Measurements from ENCODE around the gene PXN. TPM values are rescaled to one million over a fixed set of nuclear protein-coding genes. Genes with fewer than 3 reads are reported as not detected.

The PXN gene
- total RNA-seq, 1 experiment from 2014 or later, result 256 TPM

DNA sequence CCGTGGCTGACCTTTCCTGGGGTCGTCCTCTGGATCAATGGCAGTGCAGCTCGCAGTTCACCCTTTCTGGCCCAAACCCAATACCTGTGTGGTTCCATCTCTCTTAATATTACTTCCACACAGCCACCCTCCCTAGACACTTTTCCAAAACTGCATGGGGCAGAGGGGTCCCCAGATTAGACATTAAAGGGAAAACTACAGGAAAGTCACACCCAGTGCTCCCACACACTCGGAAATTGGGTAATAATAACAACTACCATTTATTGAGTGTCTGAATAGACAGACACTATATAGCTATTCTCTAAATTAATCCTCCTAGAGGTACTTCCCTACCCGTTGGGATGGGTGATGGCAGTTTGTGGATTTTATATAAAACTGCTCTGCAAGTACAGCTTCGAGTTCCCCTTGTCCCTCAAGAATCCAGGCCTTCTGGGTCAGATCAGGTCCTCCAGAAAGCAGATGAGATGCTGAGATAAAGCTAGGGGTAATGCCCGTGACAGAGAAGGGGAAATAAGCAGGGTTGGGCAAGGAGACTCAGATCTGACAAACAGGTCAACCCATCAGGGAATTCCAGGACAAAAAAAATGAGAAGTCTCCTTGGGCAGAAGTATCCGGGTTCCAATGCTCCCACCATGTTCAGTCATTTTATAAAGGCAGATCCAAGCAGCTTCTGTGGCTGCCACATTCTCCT is 795 bp upstream of the PXN start:
- intact Hi-C loops (cut with micrococcal nuclease), result loop anchor here (10.0 kb wide), 1 partner anchor 152 kb away; the partner anchor contains the start of gene RAB35
- no peak for DNase-seq (ENCODE audit: unreplicated experiment)
- ChIA-PET POLR2A (interaction anchor here (1.3 to 21.6 kb wide), 8 partner anchors 16 to 149 kb away, joined by 4 to 549 read pairs (median 166); partner anchors contain the start of genes RNU4-1, RNU4-2 and RPLP0), CTCF (interaction anchor here (0.5 to 15.6 kb wide), 14 partner anchors 9 to 165 kb away, joined by 3 to 454 read pairs (median 6); partner anchors contain the start of gene RPLP0)
- H3K27me3 Mint-ChIP-seq (ENCODE audit: insufficient read depth, unreplicated experiment), result no peaks in the 10 kb centered on the region
- H3K4me1 Mint-ChIP-seq (ENCODE audit: insufficient read depth, unreplicated experiment), result peaks cover 27% of the 10 kb centered on the region
- peak overlapping the region; percentile 95 for H3K4me3 Mint-ChIP-seq (ENCODE audit: unreplicated experiment)
- no peaks in the 10 kb centered on the region for H3K9me3 Mint-ChIP-seq (ENCODE audit: unreplicated experiment)
- no peak overlapping the region for H3K27ac Mint-ChIP-seq (ENCODE audit: low read depth, unreplicated experiment)
- TF ChIP-seq, protein P1, sequence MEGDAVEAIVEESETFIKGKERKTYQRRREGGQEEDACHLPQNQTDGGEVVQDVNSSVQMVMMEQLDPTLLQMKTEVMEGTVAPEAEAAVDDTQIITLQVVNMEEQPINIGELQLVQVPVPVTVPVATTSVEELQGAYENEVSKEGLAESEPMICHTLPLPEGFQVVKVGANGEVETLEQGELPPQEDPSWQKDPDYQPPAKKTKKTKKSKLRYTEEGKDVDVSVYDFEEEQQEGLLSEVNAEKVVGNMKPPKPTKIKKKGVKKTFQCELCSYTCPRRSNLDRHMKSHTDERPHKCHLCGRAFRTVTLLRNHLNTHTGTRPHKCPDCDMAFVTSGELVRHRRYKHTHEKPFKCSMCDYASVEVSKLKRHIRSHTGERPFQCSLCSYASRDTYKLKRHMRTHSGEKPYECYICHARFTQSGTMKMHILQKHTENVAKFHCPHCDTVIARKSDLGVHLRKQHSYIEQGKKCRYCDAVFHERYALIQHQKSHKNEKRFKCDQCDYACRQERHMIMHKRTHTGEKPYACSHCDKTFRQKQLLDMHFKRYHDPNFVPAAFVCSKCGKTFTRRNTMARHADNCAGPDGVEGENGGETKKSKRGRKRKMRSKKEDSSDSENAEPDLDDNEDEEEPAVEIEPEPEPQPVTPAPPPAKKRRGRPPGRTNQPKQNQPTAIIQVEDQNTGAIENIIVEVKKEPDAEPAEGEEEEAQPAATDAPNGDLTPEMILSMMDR (IDR thresholded peaks at IDR 0.05; ENCODE audit: unreplicated experiment), result no peak
- peaks cover 17% of the 10 kb centered on the region for H3K36me3 Mint-ChIP-seq (ENCODE audit: insufficient read depth, unreplicated experiment)
- BruUV-seq (replicated peaks), result no TSS peak

- CTCF ChIA-PET, result interaction anchor here (0.6 to 15.6 kb wide), 14 partner anchors 12 to 143 kb away, joined by 3 to 454 read pairs (median 4); partner anchors contain the start of gene RPLP0
- TF ChIP-seq, protein P1 (IDR thresholded peaks at IDR 0.05; ENCODE audit: unreplicated experiment), result no peak
- peak overlapping the region; percentile 95 for H3K4me3 Mint-ChIP-seq (ENCODE audit: unreplicated experiment)
- intact Hi-C loops (cut with micrococcal nuclease), result loop anchor here (1.0 to 10.0 kb wide), 3 partner anchors 64 to 150 kb away; partner anchors contain the start of genes RAB35 and RPLP0
- peaks cover 34% of the 10 kb centered on the region for H3K4me1 Mint-ChIP-seq (ENCODE audit: insufficient read depth, unreplicated experiment)
- POLR2A ChIA-PET, result interaction anchor here (0.8 to 21.6 kb wide), 8 partner anchors 9 to 147 kb away, joined by 3 to 549 read pairs (median 166); partner anchors contain the start of genes RNU4-1, RNU4-2 and RPLP0
- H3K27me3 Mint-ChIP-seq (ENCODE audit: insufficient read depth, unreplicated experiment), result no peaks in the 10 kb centered on the region
- H3K36me3 Mint-ChIP-seq (ENCODE audit: insufficient read depth, unreplicated experiment), result peaks cover 26% of the 10 kb centered on the region
- no peak for DNase-seq (ENCODE audit: unreplicated experiment)
- no peaks in the 10 kb centered on the region for H3K9me3 Mint-ChIP-seq (ENCODE audit: unreplicated experiment)
- BruUV-seq (replicated peaks), result no TSS peak
- peak overlapping the region; percentile 94 for H3K27ac Mint-ChIP-seq (ENCODE audit: low read depth, unreplicated experiment)
Measured at GRCh38 chr12:120264904-120265472, 542 bp downstream of the PXN start.

- peak overlapping the region; percentile 95 for H3K4me3 Mint-ChIP-seq (ENCODE audit: unreplicated experiment)
- H3K36me3 Mint-ChIP-seq (ENCODE audit: insufficient read depth, unreplicated experiment), result peaks cover 33% of the 10 kb centered on the region
- TSS peak; percentile 30 for BruUV-seq (replicated peaks)
- intact Hi-C loops (cut with micrococcal nuclease), result loop anchor here (1.0 to 10.0 kb wide), 2 partner anchors 82 to 149 kb away; partner anchors contain the start of gene RAB35
- POLR2A ChIA-PET, result interaction anchor here (0.6 to 21.6 kb wide), 9 partner anchors 13 to 271 kb away, joined by 3 to 549 read pairs (median 112); partner anchors contain the start of genes RNU4-1, RNU4-2 and RPLP0
- peaks cover 40% of the 10 kb centered on the region for H3K4me1 Mint-ChIP-seq (ENCODE audit: insufficient read depth, unreplicated experiment)
- CTCF ChIA-PET, result interaction anchor here (0.6 to 15.6 kb wide), 8 partner anchors 15 to 142 kb away, joined by 3 to 454 read pairs (median 31); partner anchors contain the start of gene RPLP0
- H3K27ac Mint-ChIP-seq (ENCODE audit: low read depth, unreplicated experiment), result peak overlapping the region; percentile 94
- TF ChIP-seq, protein P1 (IDR thresholded peaks at IDR 0.05; ENCODE audit: unreplicated experiment), result no peak
- no peaks in the 10 kb centered on the region for H3K9me3 Mint-ChIP-seq (ENCODE audit: unreplicated experiment)
- H3K27me3 Mint-ChIP-seq (ENCODE audit: insufficient read depth, unreplicated experiment), result no peaks in the 10 kb centered on the region
- DNase-seq (ENCODE audit: unreplicated experiment), result peak; percentile 93
Measured at GRCh38 chr12:120264086-120264903, 1.2 kb downstream of the PXN start.

Measured in MCF 10A (cell line).